Stimulated activated naive CD8-positive, alpha-beta T cell treated with anti-CD3 and anti-CD28 coated beads, Interleukin-15, Interleukin-2, amounts not matched to agents 100 U/mL and 50 U/mL, for 24 hours (primary cell): Measurements from ENCODE around the gene FAM9A.

Experiments
- ATAC-seq: fragments of 150-1000 bp; cut with Tn5 transposase; one replicate; pipeline ENCODE4 v1.10.0; 2021
- DNase-seq: peaks from one replicate; pipeline ENCODE4 v3.0.0; 2021

FAM9A gene

DNA sequence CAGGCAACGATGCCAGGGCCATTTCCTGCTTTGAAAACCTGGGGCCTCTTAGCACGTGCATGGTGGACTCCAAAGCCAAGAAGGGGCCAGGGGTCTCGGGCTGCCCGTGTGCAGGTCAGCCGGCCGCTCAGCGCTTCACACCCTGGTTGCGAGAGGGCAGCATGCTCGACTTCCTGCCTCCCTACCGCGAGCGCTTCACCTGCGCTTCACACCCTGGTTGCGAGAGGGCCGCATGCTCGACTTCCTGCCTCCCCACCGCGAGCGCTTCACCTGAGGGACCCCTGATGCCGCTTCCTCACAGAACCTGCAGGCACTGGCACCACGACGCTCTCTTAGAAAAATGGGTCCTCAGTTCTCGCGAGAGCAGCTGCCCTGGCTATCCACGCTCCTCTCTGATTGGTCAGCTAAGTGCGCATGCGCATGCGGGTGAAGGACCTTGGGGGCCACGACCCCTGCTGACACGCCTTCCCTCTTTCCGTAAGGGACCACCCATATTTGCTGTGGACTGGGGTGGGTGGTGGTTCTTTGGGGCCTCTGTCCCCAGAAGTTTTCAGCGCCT is at the start of gene FAM9A:
TSS of gene FAM9A (minus strand) at position 343 of the 559 bp plus-strand sequence. CDS start 1,212 bp downstream, outside the sequence.
- DNase-seq = no peak
- no peak for ATAC-seq

DNA sequence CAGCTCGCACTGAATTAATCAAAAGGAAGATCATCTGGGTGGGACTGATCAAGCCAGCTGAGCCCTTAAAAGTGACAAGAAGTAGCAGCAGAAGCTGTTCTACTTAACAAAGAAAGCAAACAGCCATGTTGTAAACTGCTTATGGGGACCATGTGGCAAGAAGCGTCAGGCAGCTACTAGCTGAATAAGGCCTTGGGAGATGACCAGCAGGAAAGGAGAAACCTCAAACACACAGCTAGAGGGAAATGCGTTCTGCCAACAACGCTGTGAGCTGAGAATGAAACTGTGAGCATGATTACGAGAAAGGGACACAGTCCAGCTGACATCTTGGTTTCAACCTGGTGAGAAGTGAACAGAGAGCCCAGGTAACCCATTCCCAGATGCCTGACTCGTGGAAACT is 49.3 kb upstream of the FAM9A start:
- no peak for DNase-seq
- ATAC-seq = no peak

DNA sequence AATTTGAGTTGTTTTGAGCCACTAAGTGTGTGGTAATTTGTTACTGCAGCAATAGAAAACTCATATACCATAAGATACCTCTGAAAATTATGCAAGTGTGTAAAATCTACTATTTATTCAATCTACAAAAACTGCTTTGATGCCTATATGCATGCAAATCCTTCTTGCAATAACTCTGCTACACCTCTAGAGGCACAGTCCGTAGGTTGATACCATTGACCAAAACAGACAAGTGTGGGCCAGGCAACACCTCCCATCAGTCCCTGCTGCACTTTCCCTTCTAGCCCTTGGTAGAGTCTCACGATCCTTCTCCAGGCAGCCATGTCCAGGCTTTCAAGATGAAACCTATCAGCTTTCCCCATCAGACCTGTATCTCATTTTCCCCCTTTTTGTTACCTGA is 48.8 kb upstream of the FAM9A start:
- DNase-seq = no peak
- no peak for ATAC-seq

DNA sequence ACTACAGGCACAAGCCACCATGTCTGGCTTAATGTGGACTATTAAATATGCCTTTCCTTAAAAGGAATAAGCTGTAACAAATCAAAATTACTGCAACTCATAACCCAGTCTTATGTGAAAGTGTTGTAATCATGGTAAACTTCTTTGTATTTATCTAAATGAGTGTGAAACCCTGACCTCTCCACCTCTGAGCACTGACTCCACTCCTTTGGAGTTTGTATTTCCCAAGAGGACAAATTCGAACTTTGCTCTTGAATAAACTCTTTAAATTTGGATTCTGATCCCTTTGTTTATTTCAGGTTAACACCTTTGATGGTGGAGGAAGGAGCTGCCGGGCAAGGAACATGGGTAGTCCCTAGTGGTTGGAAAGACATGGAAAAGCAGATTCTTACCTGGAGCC is 48.3 kb upstream of the FAM9A start:
- DNase-seq (no peak), ATAC-seq (no peak)

DNA sequence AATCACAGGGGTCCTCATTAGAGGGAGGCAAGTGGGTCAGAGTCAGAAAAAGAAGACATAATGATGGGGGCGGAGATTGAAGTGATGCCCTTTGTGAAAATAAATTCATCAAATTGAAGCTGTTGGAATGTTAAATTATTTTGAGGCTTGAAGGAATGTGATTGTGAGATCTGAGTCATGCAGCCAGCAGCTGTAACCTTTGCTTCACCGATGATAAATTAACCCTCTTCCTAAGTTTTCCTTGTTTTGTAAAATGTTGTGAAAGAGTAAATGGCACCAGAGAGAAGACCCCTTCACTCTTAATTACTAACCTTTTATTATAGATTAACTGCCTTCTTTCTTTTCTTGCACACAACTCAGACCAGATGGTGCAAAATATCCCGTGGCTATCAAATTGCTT is 47.7 kb upstream of the FAM9A start:
- ATAC-seq (no peak), DNase-seq (no peak)

DNA sequence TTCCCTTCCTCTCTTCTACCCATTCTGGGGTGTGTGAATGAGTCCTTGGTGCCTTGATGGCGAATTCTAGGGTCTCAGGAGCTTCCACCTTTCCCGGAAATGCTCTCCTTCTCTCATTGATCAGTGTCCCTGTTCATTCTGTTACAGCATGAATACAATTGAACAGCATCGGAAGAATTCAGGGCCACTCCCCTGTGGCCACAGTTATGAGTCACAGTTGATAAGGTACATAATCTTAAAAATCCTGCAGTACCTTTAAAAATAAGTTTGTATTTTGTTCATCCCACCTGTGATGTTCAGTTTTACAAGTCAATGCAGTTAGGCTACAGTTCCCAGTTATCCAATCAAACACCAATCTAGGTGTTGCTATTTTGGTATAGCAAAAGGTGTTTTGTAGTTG is 47.3 kb upstream of the FAM9A start:
- DNase-seq (no peak), ATAC-seq (no peak)

DNA sequence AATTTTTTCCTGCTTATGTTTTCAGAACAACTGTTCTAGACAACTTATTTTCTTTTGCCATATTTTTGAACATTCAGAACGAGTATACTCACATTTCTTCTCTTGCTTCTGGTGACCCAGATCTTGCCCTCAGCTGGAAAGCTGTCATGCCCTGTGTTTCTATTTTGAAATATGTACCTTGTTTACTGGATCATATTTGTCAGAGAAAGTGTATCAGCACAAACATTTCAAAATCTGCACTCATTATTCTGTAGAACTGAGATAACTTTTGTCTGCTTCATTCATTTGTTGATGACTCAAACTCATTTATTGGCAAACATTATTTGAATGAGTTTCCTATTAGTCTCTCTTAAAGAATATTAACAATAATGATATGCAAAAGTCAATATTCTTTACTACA is 46.2 kb upstream of the FAM9A start:
- DNase-seq (no peak), ATAC-seq (no peak)

DNA sequence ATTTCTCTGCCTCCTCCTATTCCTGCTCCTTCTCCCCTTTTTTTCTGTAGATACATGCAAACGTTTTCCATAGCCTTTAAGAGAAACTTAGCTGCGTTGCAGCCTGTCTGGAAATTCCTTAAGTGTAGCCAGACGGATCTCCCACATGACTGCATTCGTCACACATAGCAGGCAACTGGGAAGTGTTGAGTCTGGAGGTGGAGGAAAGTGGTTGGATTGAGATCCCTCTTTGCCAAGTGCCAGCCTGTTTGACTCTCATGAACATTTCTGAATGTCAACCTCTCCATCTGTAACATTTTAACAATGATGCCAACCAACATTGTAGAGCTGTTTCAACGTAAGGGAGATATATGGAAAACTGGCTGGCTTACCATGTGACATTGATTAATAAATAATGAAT is 45.1 kb upstream of the FAM9A start:
- no peak for ATAC-seq

DNA sequence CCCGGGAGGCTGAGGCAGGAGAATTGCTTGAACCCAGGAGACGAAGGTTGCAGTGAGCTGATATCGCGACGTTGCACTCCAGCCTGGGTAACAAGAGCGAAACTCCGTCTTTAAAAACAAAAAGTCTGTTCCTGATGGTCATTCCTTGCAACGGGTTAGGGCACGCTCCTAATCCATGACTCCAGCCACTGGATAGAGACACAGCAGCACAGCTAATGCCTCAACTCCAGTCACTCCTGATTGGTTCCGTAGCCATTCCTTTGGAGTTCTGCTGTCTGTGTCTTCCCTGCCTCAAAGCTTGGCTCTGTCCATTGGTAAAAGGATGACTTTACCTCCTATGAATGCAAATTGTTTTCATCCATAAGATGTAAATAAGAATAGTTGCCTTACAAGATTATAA is 44.3 kb upstream of the FAM9A start:
- ATAC-seq (no peak), DNase-seq (no peak)

More for the DNA sequence above, 45.1 kb upstream of the FAM9A start:
- DNase-seq = no peak

DNA sequence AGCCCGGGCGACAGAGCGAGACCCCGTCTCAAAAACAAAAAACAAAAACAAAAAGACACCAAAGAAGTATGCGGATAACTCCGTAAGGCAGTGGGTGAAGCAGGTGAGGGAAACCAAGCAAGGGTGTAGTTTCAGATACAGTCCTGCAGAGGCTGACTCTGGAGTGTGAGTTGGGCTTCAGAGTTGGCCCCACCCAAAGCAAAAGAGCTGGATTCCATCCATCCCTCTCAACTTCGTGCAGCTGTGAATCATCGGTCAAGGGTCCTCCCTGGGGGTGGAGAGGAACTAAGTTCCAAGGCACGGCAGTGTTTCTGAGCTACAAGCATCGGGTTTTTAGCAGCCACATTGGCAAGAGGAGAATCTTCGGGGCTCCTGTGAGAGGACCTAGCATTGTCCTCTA is 43.9 kb upstream of the FAM9A start:
- ATAC-seq = no peak
- no peak for DNase-seq

DNA sequence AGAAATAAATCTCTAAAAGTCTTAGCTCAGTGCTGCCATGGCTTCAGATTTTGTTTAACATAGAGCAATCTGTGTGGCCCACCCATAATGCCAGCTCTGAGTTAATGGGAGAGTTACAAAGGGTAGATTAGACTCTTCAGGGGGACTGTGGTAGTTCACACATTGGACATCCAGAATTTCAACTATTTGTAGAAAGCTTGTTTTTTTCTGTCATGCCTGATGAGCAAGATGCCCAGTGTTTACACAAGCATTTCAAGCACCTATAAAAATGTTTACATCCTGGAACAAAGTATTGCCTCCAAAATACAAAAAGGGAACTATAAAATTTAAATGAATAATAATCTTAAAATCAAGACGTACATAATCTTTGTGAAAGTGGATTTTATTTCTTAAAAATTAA is 43.0 kb upstream of the FAM9A start:
- ATAC-seq (no peak), DNase-seq (no peak)

DNA sequence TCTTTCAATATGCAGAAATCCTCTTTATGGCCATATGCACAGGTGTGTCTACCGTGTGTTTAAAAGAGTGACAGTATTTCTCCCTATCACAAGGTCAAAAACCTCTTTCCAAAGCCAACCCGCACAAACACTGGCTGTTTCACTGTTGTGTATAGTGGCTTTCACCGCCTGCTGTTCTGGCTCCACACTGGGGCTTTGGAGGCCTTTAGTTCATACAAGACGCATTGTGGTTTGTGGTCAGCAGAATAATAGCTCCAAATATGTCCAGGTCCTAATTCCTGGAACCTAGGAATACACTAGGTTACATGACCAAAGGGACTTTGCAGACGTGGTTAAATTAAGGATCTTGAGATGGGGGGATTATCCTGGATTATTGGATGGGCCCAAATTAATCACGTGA is 40.7 kb upstream of the FAM9A start:
- DNase-seq = no peak
- no peak for ATAC-seq

DNA sequence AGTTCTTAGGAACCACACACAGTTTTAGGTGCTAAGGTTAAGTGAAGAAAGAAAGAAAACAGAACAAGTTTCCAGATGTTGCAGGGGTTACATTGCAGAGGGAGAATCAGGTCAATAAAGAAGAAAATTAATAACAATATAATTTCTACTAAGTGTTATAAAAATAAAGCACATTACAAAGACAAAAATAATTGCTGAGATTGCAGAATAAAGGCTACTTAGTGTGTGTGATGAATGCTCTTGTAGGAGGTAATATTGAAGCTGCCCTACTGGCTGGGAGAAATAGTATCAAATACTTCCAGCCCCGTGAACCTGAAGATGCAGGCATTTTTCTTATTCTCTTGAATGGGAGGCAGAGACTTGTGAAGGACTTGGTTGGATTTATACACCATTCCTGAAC is 33.2 kb upstream of the FAM9A start:
- ATAC-seq (no peak), DNase-seq (no peak)

DNA sequence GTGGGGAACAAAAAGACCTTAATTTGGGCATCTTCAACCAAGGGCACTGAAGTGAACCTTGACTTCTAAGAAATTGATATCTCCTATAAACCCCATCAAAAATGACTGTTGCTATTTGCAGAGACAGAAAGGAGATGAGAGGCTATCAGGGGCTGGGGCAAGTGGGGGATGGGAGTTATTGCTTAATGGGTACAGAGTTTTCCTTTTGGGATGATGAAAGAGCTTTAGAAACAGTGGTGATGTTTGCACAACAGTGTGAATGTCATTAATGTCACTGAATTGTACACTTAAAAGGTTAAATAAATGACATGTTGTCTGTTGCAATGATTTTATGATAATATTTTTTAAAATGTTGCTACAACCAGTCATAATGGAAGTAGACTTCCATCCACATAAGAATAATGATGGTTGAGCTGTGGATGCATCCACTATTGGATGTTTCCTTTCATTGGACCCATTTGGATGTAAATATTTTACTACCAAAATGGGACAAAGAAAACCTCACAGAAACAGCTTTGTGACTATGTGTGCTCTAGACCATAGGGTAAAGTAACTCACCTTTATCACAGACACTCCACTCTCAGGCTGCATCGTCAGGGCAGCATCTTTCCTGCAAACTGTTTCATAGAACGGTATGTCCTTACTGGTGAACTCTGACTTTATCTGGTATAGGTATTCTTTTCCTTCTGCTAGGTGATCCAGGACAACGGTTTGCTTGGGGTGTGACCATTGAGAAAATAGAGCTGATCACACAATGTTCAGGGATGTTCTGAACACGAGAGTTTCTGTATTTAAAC is 31.6 kb upstream of the FAM9A start:
- ATAC-seq = no peak
- no peak for DNase-seq

DNA sequence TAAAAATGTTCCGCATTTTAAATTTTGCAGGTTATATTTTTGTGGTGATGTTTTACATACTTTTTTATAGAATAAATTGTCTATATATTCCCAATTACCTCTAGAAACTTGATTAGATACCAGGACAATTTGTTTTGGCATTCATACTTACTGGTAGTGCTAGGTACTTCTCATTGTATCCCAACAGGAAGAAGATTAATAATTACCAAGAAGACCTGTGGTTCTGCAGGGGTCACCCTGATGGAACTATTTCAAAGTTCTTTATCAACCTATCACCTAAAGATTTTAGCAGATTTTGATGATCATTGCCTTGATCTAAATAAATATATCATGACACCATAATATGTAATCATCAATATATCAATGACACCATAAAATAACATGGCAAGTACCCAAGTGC is 22.5 kb upstream of the FAM9A start:
- DNase-seq (no peak), ATAC-seq (no peak)

DNA sequence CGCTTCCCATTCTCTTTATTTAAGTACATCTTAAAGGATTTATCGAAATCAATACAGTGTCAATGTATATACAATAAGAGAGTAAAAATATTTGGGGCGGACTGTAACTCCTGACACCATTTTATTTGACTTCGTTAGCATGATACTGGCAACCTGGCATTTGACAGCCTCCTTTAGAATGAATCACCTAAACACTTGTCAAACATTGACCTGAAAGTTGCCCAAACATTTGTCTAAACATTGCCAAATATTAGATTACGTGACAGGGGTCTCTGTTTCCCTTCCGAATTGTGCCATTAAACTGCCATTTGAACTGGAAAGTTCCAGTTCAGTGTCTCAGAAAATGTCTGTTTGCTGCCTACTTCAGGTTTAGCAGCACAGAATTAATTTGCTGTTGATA is 20.8 kb upstream of the FAM9A start:
- ATAC-seq (no peak), DNase-seq (no peak)

DNA sequence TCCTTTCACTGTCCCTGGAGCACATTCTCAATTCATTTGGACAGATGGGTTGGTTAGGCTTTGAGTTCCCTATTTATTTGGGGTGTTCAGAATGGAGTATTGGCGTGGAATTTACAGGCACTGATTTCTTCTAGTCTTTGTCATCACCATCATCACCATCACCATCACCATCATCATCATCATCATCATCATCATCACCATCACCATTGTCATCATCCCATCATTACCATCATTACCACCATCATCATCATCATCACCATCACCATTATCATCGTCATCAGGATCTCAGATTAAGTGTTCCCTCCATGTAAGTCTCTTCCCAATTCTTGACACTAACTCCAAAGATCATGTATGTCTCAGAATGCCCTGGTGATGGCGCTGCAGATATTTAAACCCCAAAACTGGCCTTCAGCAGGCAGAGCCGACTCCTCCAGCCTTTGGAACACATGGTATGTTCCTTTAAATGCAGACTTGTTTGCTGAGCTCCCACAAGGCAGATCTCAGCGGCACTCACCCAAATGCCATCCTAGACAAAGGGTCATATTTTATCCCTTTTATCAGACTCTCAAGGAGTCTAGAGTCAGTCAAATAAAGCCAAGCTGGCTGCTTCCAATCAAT is 19.8 kb upstream of the FAM9A start:
- DNase-seq = no peak
- ATAC-seq = no peak

DNA sequence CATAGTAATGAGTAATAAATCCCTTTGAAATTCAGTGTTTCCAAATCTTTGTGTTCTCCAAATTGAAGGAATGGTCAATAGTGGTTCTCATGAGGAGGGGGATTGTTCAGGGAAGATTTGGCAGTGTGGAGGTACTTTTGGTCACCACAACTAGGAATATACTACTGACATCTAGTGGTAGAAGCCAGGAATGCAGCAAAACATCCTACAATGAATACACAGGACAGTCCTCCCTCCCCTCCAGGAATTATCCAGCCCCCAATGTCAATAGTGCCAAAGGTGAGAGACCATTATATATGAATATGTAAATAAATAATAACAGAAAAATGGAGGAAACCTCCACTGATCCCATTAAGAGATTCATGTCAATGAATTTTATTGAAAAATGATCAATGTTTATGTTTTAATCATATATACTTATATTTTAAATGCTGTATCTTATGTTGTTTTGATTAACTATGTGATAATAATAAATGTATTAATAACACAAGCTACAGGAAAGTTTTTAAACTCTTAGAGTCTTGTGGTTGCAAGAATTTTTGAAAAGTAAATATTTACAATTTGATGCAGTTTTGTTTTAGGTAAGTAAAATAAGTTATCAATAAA is 14.4 kb upstream of the FAM9A start:
- DNase-seq = peak; percentile 3
- no peak for ATAC-seq

DNA sequence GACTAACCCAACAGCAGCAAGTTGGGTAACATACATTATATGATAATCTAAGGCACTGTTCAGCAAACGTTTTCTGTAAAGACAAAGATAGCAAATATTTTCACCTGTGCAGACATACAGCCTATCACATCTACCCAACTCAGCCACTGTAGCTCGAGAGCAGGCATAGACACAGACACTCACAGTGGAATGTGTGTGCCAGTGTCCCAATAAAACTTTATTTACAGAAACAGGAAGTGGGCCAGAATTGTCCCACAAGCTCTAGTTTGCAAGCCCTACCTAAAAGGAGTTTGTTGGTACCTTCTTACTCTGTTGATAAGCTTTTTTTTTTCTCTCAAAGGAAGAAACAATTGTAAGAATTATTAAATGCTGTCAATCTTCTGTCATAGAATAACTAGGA is 11.9 kb upstream of the FAM9A start:
- ATAC-seq (no peak), DNase-seq (no peak)

DNA sequence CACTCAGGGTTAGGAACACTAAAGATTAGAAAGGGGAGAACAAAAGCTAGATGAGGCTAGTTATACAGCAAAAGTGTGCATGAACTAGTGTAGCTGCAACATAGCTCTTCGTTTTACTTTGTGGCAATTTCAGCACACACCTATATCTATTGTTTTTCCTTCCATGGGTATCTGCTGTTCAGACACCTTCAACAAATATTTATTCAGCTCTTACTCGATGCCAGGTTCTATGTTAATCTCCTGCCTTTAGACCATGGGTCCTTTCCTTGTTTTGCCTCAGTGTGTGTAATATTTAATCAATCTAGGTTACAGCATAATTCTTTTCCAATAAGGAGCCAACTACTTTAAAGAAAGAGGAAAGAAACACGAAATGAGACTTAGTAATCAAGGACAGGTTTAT is 10.4 kb upstream of the FAM9A start:
- no peak for ATAC-seq
- no peak for DNase-seq

DNA sequence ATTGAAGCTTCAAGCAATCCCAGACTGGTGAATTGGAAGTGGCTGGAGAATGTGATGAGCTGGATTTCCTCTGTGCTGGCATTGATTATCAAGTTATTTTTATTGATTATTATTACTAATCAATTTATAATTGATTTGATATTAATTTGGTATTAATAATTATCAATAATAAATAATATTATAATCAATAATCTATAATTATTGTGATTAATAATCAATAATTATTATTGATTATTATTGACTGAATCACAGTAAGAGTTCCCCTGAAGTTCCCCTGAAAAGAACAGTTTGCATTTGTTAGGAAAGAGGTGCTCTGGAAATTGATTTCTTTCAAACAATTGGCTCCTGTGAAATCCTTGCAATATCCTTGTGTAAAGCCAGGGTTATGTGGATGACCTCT is 7.5 kb upstream of the FAM9A start:
- ATAC-seq = no peak
- no peak for DNase-seq

DNA sequence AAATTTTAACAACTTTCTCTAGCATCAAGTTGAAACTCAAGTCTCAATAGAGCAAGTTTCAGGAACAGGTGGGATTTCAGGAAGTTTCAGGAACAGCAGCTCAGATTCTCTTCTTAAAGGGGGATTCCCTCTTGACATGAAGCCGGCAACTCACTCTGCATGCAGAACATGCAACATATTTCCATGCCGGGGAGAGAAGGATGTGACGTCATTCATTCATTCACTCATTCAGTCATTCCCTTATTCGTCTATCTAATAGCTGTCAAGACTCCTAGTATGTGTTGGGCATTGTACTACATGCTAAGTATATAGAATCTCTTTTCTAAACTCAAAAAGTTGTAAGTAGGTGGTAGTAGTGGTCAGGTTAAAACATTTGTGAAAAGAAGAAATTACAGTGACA is 4.8 kb upstream of the FAM9A start:
- ATAC-seq = no peak
- DNase-seq = no peak

DNA sequence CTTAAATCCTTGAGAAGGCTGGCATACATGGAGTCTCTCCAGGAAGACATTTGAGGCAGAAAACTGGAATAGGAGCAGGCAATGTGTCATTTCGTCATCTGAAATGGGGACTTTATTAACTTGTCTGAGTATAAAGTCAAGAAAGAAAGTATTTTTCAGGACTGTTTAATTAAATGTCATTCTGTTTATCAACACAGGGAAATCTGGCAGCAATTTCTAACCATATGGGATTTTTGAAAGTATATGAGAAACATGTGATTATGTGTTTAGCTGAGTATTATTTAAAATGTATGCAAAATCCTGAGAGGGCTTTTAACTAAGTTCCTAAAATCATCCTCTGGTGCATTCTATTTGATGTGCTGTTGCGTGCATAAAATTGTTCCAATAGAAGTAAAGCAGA is 3.9 kb upstream of the FAM9A start:
- DNase-seq = no peak
- no peak for ATAC-seq

DNA sequence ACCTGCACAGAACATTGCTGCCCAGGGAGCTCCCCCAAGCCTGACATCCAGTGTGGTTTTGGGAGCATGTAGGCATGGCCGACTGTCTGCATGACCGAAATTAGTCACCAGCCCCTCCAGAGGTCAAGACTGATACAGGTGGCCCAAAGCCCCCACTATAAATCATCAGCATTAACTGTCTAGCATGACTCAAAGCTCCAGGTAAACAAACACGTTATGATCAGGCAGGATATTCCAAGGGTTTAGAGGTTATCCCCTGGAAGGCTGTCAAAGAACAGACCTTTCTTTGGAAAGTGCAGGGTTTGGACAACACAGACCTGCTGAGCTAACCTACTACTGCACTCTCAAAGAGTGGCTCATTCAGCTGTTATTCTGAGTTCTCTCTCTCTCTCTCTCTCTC is 2.1 kb upstream of the FAM9A start:
- no peak for ATAC-seq
- no peak for DNase-seq
